Stomach (tissue), 9 donors: ENCODE data around the gene CYP26A1. TPM values are rescaled to one million over a fixed set of nuclear protein-coding genes. Genes with fewer than 3 reads are reported as not detected.

Experiments
- DNase-seq, 2 donors: peaks; one replicate each; pipeline versions ENCODE4 v3.0.0 to v3.0.0-alpha.2; 2013 to 2019
- H3K27ac ChIP-seq, 5 donors: fragments of 200-600 bp in 4 of 5; sonication (generic) in 4 of 5; one replicate each; pipeline ENCODE4 v1.5.1; 2013 to 2019; ENCODE audit warnings: mild to moderate bottlenecking in 1 of 5, moderate library complexity in 1 of 5
- H3K27me3 ChIP-seq, 3 donors: fragments of 200-600 bp; sonication (generic); one replicate each; pipeline ENCODE4 v1.5.1; 2017 to 2019; ENCODE audit warnings: mixed run types in 1 of 3
- H3K36me3 ChIP-seq, 4 donors: fragments of 200-600 bp; sonication (generic); 1 replicate in 3 of 4; 2 replicates in 1 of 4; pipeline ENCODE4 v1.5.1; 2016 to 2019
- H3K4me1 ChIP-seq, 4 donors: fragments of 200-600 bp; sonication (generic); one replicate each; pipeline ENCODE4 v1.5.1; 2016 to 2019
- H3K4me3 ChIP-seq, 4 donors: fragments of 200-600 bp; sonication (generic) in 3 of 4; one replicate each; pipeline ENCODE4 v1.5.1; 2016 to 2019; ENCODE audit warnings: mild to moderate bottlenecking in 1 of 4
- H3K9me3 ChIP-seq, 4 donors: fragments of 200-600 bp; sonication (generic); one replicate each; pipeline ENCODE4 v1.5.1; 2016 to 2019
- EP300 ChIP-seq: sonication (generic); formaldehyde crosslinking; IDR thresholded peaks from one replicate; pipeline ENCODE4 v1.6.1; 2017; ENCODE audit warnings: antibody characterized with exemption
- POLR2A ChIP-seq, 4 donors: fragments of 450-650 bp; IDR thresholded peaks; one replicate each; pipeline ENCODE4 v1.6.1; 2016; ENCODE audit warnings: antibody characterized with exemption in 4 of 4, control low read depth in 2 of 4, mild to moderate bottlenecking in 1 of 4, moderate library complexity in 1 of 4
- POLR2AphosphoS5 ChIP-seq, 3 donors: sonication (generic); formaldehyde crosslinking; IDR thresholded peaks; one replicate each; pipeline ENCODE4 v1.6.1; 2016; ENCODE audit warnings: antibody characterized with exemption in 3 of 3
- whole genome bisulfite sequencing, 5 donors: extraction: QIAGEN DNeasy Blood & Tissue Kit in 3 of 5; methylation state at CpG; one replicate each; pipeline versions ENCODE4 v1.1.5 to v1.1.7; 2013 to 2018; 5-methylcytosine and 5-hydroxymethylcytosine counted together
- intact Hi-C: fragments of 100-400 bp; cut with DNase I; formaldehyde crosslinking; loops from one replicate; pipeline ENCODE4 v1.15.1; 2023; ENCODE audit warnings: low total_unique reads
- polyA plus RNA-seq, 3 donors: library from polyadenylated mRNA; stranded (reverse); fragments of 200-250 nt; gene quantifications; one replicate each; pipeline ENCODE4 v1.2.3, GENCODE V29; 2013
- total RNA-seq, 5 donors: library from RNA; depleted of rRNA; stranded (reverse); fragments of >200 nt; gene quantifications; one replicate each; pipeline versions ENCODE4 v1.1.0 to v1.2.3, GENCODE V29; 2014 to 2016
- TF ChIP-seq, protein P1 (sequence below), 7 experiments: fragments of 450-650 bp in 4 of 7; fragments of 200-600 bp in 3 of 7; sonication (generic) in 3 of 7; IDR thresholded peaks; one replicate each; pipeline ENCODE4 v1.5.1; 2016 to 2019; ENCODE audit warnings: antibody characterized with exemption in 7 of 7, control low read depth in 2 of 7, mild to moderate bottlenecking in 1 of 7
- donor health status: healthy with polysubstance abuse.
- donor health status: Bipolar disorder and iron deficiency.
- donor health status: healthy.

The CYP26A1 gene
- total and polyA plus RNA-seq, 8 donors = 0.15 TPM; not detected in 7

DNA sequence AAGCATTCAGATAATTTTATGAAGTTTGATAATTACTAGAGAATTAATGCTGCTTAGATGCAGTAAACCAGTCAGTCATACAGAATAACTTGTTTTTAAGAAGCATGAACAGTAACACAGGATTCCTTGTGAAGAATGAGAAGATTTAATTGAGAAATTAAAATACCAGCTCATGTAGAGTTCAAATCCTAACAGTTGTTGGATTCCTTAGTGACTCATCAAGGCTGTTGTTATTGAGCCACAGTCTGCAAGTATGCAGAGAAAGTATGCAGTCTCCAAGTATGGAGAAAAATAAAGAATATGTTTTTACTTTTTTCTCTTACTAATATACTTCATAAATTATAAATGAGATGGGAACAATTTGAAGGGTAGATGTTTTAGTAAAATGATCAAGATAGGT is 43.3 kb upstream of the CYP26A1 start:
- peak in 1 of 2 donors; percentile 4 for DNase-seq
- peaks cover 0 to 5% (median 0%) of the 10 kb centered on the region in 4 donors for H3K9me3 ChIP-seq
- peaks cover 0 to 13% (median 3%) of the 10 kb centered on the region in 4 donors for H3K36me3 ChIP-seq
- no peak overlapping the region for H3K27ac ChIP-seq
- TF ChIP-seq POLR2AphosphoS5 (IDR thresholded peaks at IDR 0.05) = no peak
- no peak for TF ChIP-seq EP300
- no peak for TF ChIP-seq POLR2A (IDR thresholded peaks at IDR 0.05)
- TF ChIP-seq, protein P1, sequence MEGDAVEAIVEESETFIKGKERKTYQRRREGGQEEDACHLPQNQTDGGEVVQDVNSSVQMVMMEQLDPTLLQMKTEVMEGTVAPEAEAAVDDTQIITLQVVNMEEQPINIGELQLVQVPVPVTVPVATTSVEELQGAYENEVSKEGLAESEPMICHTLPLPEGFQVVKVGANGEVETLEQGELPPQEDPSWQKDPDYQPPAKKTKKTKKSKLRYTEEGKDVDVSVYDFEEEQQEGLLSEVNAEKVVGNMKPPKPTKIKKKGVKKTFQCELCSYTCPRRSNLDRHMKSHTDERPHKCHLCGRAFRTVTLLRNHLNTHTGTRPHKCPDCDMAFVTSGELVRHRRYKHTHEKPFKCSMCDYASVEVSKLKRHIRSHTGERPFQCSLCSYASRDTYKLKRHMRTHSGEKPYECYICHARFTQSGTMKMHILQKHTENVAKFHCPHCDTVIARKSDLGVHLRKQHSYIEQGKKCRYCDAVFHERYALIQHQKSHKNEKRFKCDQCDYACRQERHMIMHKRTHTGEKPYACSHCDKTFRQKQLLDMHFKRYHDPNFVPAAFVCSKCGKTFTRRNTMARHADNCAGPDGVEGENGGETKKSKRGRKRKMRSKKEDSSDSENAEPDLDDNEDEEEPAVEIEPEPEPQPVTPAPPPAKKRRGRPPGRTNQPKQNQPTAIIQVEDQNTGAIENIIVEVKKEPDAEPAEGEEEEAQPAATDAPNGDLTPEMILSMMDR (IDR thresholded peaks at IDR 0.05) = no peak
- intact Hi-C loops = no loop called here
- H3K4me1 ChIP-seq = peaks cover 0 to 21% (median 8%) of the 10 kb centered on the region in 4 donors
- H3K27me3 ChIP-seq = no peaks in the 10 kb centered on the region
- H3K4me3 ChIP-seq = no peak overlapping the region

DNA sequence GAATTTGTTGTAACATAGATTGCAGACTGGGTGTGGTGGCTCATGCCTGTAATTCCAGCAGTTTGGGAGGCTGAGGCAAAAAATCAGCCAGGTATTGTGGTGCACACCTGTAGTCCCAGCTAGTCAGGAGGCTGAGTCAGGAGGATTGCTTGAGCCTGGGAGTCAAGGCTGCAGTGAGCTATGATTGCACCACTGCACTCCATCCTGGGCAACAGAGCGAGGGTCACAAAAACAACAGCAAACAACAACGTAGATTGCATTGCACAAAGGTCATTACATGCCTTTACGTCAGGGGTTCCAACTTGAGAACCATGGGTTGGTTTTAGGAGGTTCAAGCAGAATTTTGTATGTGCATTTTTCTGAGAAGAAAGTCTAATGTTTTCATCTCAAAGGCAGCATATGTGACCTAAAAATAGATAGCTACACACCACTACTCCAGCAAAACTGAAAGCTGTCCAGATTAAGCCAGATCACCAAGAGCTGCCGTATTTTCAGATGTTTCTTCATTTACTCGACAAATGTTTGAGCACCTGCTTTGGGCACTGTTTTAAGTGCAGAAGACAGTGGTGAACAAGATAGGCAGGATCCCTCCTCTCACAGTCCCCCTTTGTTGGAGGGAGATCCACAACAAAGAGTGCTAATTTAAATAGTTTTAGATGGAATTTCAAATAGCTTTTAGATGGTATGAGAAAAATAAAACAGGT is 41.4 kb upstream of the CYP26A1 start:
- no peak overlapping the region for H3K27ac ChIP-seq
- H3K36me3 ChIP-seq = peaks cover 0 to 7% (median 0%) of the 10 kb centered on the region in 4 donors
- no peak for DNase-seq
- H3K27me3 ChIP-seq = no peaks in the 10 kb centered on the region
- no peak overlapping the region for H3K4me3 ChIP-seq
- 86 to 95% (median 88%) methylated on average over 5 of the region's 5 CpGs for WGBS, 5 donors
- peaks cover 0 to 4% (median 0%) of the 10 kb centered on the region in 4 donors for H3K9me3 ChIP-seq
- TF ChIP-seq EP300 = no peak
- TF ChIP-seq POLR2AphosphoS5 (IDR thresholded peaks at IDR 0.05) = no peak
- no peak for TF ChIP-seq POLR2A (IDR thresholded peaks at IDR 0.05)
- TF ChIP-seq, protein P1 (IDR thresholded peaks at IDR 0.05) = no peak
- intact Hi-C loops = no loop called here
- H3K4me1 ChIP-seq = peaks cover 0 to 21% (median 8%) of the 10 kb centered on the region in 4 donors

DNA sequence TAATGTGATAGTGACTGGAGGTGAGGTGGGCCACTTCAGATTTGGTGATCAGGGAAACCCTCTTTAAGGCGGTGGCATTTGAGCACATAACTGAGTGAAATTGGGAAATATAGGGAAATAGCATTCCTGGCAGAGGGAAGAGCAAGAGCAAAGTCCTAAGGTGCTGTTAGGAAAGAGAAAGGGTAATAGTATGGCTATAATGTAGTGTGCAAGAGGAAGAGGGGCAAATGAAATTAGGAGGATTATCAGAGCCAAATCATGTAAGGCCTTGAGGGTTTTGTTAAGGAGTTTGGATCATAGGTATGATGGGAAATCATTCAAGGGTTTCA is 40.9 kb upstream of the CYP26A1 start:
- H3K4me3 ChIP-seq = no peak overlapping the region
- no peaks in the 10 kb centered on the region for H3K9me3 ChIP-seq
- no peaks in the 10 kb centered on the region for H3K27me3 ChIP-seq
- no peak overlapping the region for H3K27ac ChIP-seq
- H3K36me3 ChIP-seq = peaks cover 0 to 2% (median 0%) of the 10 kb centered on the region in 4 donors
- no peak for TF ChIP-seq POLR2A (IDR thresholded peaks at IDR 0.05)
- WGBS, 5 donors = 94 to 100% (median 96%) methylated on average over 1 of the region's 1 CpG
- DNase-seq = no peak
- peaks cover 0 to 21% (median 8%) of the 10 kb centered on the region in 4 donors for H3K4me1 ChIP-seq
- intact Hi-C loops = no loop called here

DNA sequence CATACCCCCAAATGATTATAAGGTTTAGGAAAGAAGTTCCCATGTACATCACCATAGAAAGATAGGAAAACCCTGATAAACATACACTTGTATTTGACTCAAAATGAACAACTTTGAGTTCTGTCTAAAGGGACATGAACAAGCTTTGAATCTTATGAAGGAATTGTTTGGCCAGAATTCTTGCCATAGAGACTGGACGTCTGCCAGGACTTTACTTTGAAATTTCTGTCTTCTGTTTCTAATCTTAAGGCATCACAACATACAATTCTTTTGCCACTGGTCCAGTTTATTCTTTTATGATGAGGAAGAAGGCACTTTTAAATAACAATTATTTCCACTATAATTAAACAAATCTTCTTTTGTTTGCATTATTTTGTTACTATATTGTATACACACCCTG is 39.3 kb upstream of the CYP26A1 start:
- Histone ChIP-seq H3K27ac (no peak overlapping the region), H3K36me3 (no peaks in the 10 kb centered on the region), H3K4me3 (no peak overlapping the region), H3K4me1 (peaks cover 0 to 21% (median 8%) of the 10 kb centered on the region in 4 donors), H3K27me3 (no peaks in the 10 kb centered on the region), H3K9me3 (no peaks in the 10 kb centered on the region)
- no peak for DNase-seq
- 7 to 40% (median 28%) methylated on average over 1 of the region's 1 CpG for WGBS, 5 donors
- TF ChIP-seq POLR2A (IDR thresholded peaks at IDR 0.05) (no peak), EP300 (no peak), POLR2AphosphoS5 (IDR thresholded peaks at IDR 0.05) (no peak)
- TF ChIP-seq, protein P1 (IDR thresholded peaks at IDR 0.05) = no peak
- intact Hi-C loops = no loop called here

DNA sequence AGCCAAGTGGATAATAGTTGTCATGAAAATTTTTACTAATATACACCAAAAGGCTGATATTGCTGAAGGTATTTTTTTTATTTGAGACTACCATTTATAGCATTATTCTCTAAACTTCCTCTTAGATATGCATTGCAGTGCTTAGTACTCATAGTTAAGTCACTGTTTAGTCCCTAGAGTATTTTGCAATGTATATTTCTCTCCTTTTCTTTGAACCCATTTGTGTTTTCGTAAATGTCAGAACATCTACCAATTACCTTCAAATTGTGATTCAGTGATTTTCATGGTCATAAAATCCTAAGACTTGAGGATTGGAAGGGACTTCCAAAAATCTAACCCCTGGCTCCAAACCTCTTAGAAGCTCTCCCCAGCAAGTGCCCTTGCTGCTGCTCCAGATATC is 34.6 kb upstream of the CYP26A1 start:
- H3K9me3 ChIP-seq = no peaks in the 10 kb centered on the region
- H3K36me3 ChIP-seq = no peaks in the 10 kb centered on the region
- peaks cover 0 to 8% (median 4%) of the 10 kb centered on the region in 4 donors for H3K4me1 ChIP-seq
- H3K4me3 ChIP-seq = no peak overlapping the region
- DNase-seq = no peak
- no peaks in the 10 kb centered on the region for H3K27me3 ChIP-seq
- no peak overlapping the region for H3K27ac ChIP-seq
- 97 to 100% (median 100%) methylated on average over 1 of the region's 1 CpG for WGBS, 5 donors
- intact Hi-C loops = no loop called here
- TF ChIP-seq, protein P1 (IDR thresholded peaks at IDR 0.05) = no peak
- TF ChIP-seq POLR2AphosphoS5 (IDR thresholded peaks at IDR 0.05) = no peak
- no peak for TF ChIP-seq EP300
- no peak for TF ChIP-seq POLR2A (IDR thresholded peaks at IDR 0.05)
